Memory B cell (primary cell): ENCODE results near the gene RAPGEF2.
A peak's percentile ranks its signal among the peaks of the same experiment; 100 is the strongest.
"Not testable (repeated sequence)": the region's sequence is repeated elsewhere in the genome, so short reads cannot be mapped to it uniquely, and the experiment has no call there.

Experiments used
- ATAC-seq: fragments of 150-1000 bp; cut with Tn5 transposase; 2 replicates; pipeline ENCODE4 v1.10.0; 2021; ENCODE audit warnings: low read depth, mild to moderate bottlenecking, moderate library complexity
- DNase-seq, 2 donors: peaks; one replicate each; pipeline ENCODE4 v3.0.0; 2022; ENCODE audit warnings: low spot score in 2 of 2
- H3K27ac Mint-ChIP-seq: one replicate; pipeline ENCODE4 v1.8.0; 2022; ENCODE audit warnings: mild to moderate bottlenecking, moderate library complexity, mixed read lengths
- H3K27me3 Mint-ChIP-seq: one replicate; pipeline ENCODE4 v1.8.0; 2022; ENCODE audit warnings: mixed read lengths
- H3K36me3 Mint-ChIP-seq: one replicate; pipeline ENCODE4 v1.8.0; 2022; ENCODE audit warnings: mild to moderate bottlenecking, mixed read lengths
- H3K4me1 Mint-ChIP-seq: one replicate; pipeline ENCODE4 v1.8.0; 2022; ENCODE audit warnings: mixed read lengths
- H3K4me3 Mint-ChIP-seq: one replicate; pipeline ENCODE4 v1.8.0; 2022; ENCODE audit warnings: mild to moderate bottlenecking, moderate library complexity, mixed read lengths
- H3K9me3 Mint-ChIP-seq: one replicate; pipeline ENCODE4 v1.8.0; 2022; ENCODE audit warnings: mixed read lengths

RAPGEF2 gene

GRCh38 chr4:159173886-159174285 is 71.0 kb downstream of the RAPGEF2 start:
- no peaks in the 10 kb centered on the region for H3K36me3 Mint-ChIP-seq
- H3K4me1 Mint-ChIP-seq: peaks cover 41% of the 10 kb centered on the region
- H3K9me3 Mint-ChIP-seq: no peaks in the 10 kb centered on the region
- DNase-seq (no peak), ATAC-seq (no peak)
- H3K4me3 Mint-ChIP-seq: no peak overlapping the region
- no peak overlapping the region for H3K27ac Mint-ChIP-seq
- peaks cover 10% of the 10 kb centered on the region for H3K27me3 Mint-ChIP-seq

- no peaks in the 10 kb centered on the region for H3K36me3 Mint-ChIP-seq
- H3K4me3 Mint-ChIP-seq: no peak overlapping the region
- no peaks in the 10 kb centered on the region for H3K9me3 Mint-ChIP-seq
- no peak overlapping the region for H3K27ac Mint-ChIP-seq
- H3K4me1 Mint-ChIP-seq: peaks cover 43% of the 10 kb centered on the region
- no peak for ATAC-seq
- H3K27me3 Mint-ChIP-seq: peaks cover 10% of the 10 kb centered on the region
- no peak for DNase-seq
Observed at GRCh38 chr4:159174645-159175084, 71.8 kb downstream of the RAPGEF2 start.

- H3K9me3 Mint-ChIP-seq: no peaks in the 10 kb centered on the region
- peak; percentile 84 for ATAC-seq
- no peak overlapping the region for H3K4me3 Mint-ChIP-seq
- H3K36me3 Mint-ChIP-seq: no peaks in the 10 kb centered on the region
- H3K27ac Mint-ChIP-seq: no peak overlapping the region
- peak; percentile 42 to 72 for DNase-seq
- H3K27me3 Mint-ChIP-seq: peaks cover 10% of the 10 kb centered on the region
- H3K4me1 Mint-ChIP-seq: peaks cover 43% of the 10 kb centered on the region
Observed at GRCh38 chr4:159175085-159175988, 72.5 kb downstream of the RAPGEF2 start.

DNA sequence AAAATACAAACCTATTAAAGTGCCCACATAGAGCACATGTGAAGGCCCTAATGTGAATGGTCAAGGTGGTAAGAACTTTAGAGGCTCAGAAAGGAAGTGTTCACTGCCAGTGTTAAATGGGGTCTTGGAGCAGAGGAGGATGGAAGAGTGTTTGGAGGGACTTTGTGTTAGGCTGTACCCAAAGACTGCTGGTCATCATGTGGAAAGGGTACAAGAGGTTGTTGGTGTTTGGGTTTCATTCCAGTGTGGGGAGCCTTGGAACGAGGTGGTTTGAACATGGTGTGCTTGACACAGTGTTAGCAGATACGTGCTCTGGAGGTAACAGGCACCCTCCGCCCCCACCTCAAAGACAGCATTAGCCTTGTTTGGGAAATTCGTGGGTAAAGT is 73.1 kb downstream of the RAPGEF2 start:
- H3K27ac Mint-ChIP-seq: no peak overlapping the region
- no peak for ATAC-seq
- no peak for DNase-seq
- H3K4me1 Mint-ChIP-seq: peaks cover 40% of the 10 kb centered on the region
- no peak overlapping the region for H3K4me3 Mint-ChIP-seq
- no peaks in the 10 kb centered on the region for H3K9me3 Mint-ChIP-seq
- no peaks in the 10 kb centered on the region for H3K36me3 Mint-ChIP-seq
- H3K27me3 Mint-ChIP-seq: peaks cover 10% of the 10 kb centered on the region

- peak in 1 of 2 donors; percentile 9 for DNase-seq
Observed at GRCh38 chr4:159177265-159178150, 74.6 kb downstream of the RAPGEF2 start.

DNA sequence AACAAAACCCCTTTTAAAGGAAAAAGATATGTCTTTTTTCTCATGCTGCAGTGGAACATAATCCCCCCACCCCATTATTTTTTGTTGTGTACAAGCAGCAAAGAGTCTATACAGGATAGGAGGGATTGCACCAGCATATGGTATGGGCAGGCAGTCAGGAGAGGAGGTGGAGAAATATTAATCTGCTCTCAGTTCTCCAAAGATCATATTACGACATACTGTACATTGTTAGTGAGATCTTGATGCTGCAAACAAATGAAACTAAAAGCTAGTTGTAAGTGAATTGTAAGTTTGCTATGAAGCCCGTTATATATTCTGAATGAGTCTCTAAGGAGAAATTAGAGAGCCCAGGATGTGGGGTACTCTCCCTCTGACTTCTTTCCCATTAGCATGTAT is 75.3 kb downstream of the RAPGEF2 start:
- peaks cover 32% of the 10 kb centered on the region for H3K4me1 Mint-ChIP-seq
- H3K27ac Mint-ChIP-seq: no peak overlapping the region
- H3K27me3 Mint-ChIP-seq: peaks cover 7% of the 10 kb centered on the region
- no peaks in the 10 kb centered on the region for H3K36me3 Mint-ChIP-seq
- ATAC-seq (peak; percentile 20), DNase-seq (no peak)
- H3K9me3 Mint-ChIP-seq: no peaks in the 10 kb centered on the region
- H3K4me3 Mint-ChIP-seq: peak overlapping the region; percentile 73

More at GRCh38 chr4:159177265-159178150, 74.6 kb downstream of the RAPGEF2 start:
- Mint-ChIP-seq H3K27ac (no peak overlapping the region), H3K27me3 (peaks cover 7% of the 10 kb centered on the region), H3K4me1 (peaks cover 35% of the 10 kb centered on the region), H3K4me3 (no peak overlapping the region), H3K36me3 (no peaks in the 10 kb centered on the region), H3K9me3 (no peaks in the 10 kb centered on the region)
- peak; percentile 61 for ATAC-seq

DNA sequence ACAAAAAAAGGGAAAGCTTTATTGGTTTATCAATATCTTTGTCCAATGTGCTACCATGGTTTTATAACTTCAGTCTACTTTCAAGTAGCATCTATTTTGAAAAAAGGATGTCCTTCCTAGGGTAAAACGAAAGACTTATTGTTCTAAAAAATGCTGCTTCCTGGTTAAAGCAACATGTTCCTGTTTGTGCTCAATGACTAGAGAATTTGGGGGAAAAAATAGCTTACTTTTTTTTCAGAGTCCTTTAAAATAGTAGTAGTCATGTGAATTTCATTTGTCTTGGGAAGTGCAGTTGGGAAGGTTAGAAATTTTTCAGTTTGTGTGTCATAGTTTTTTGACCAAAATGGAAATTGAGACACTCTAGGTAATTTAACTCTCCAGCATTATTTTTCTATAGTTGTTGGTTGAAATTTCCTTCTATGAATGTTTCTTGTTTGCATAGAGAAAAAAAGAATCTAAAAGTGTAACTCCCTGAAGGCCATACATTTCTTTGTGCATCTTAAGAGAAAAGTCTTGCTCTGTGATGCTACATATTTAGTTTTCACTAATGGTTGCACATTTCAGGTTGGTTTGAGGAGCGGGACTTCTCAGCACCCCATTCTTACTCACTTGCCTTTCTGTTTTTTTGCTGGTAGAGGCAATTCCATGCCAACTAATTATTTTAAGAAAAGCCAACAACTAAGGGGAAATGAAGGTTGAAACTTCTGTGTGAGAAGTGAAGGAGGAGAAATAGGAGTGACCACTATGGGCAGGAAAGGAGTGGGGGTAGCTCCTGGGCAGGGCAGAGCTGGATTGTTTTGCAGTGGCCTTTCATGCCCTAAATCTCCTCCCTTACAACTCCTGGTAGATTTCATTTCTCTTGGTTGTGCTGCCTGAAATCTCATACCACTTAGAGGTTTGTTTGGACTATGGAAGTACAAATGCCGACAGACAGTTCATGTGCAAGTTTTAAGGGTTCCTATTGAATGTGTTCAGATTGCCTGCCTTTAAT is 76.4 kb downstream of the RAPGEF2 start:
- no peak for DNase-seq
- Mint-ChIP-seq H3K4me3 (peak overlapping the region; percentile 73), H3K27ac (no peak overlapping the region), H3K4me1 (peaks cover 28% of the 10 kb centered on the region), H3K36me3 (no peaks in the 10 kb centered on the region), H3K27me3 (peaks cover 7% of the 10 kb centered on the region), H3K9me3 (no peaks in the 10 kb centered on the region)
- ATAC-seq: no peak

- not testable (repeated sequence) for DNase-seq, H3K4me3 Mint-ChIP-seq, H3K27me3 Mint-ChIP-seq, H3K36me3 Mint-ChIP-seq, H3K9me3 Mint-ChIP-seq, H3K27ac Mint-ChIP-seq, ATAC-seq
- H3K4me1 Mint-ChIP-seq: peaks cover 21% of the 10 kb centered on the region
Observed at GRCh38 chr4:159183885-159184605, 81.2 kb downstream of the RAPGEF2 start.

DNA sequence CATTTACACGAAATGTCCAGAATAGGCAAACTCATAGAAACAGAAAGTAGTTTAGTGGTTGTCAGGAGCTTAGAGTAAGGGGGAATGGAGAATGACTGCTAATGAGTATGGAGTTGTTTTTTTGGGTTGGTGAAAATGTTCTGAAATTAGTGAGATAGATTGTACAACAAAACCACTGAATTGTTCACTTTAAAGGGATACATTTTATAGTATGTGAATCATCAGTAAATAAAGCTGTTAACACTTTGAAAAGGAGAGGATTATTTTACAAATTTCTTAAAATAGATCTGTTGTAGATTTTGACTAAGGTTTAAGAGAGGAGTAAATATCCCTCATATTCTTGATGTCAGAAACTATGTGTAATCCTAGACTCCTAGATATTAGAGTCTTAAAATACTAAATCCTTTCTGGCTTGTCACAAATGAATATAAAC is 82.7 kb downstream of the RAPGEF2 start:
- Mint-ChIP-seq H3K36me3 (no peaks in the 10 kb centered on the region), H3K9me3 (no peaks in the 10 kb centered on the region), H3K27ac (no peak overlapping the region)

DNA sequence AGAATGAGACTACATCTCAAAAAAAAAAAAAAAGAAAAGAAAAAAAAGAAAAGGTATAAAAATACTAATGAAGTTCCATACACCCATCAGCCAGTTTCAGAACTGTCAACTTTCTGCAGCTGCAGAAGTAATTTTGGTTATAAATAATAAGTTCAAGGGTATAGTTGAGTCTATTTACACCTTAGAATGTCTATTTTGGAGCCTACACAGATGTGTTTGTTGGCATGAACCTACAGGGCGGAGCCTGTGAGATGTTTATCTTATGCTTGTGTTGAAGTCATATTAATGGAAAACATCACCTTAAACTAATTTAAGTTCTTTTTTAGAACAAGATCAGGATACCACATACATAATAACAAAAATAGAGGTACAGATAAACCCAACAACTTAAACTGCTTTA is 85.8 kb downstream of the RAPGEF2 start:
- Mint-ChIP-seq H3K36me3 (no peaks in the 10 kb centered on the region), H3K4me3 (no peak overlapping the region), H3K4me1 (peaks cover 10% of the 10 kb centered on the region), H3K27ac (no peak overlapping the region), H3K27me3 (peaks cover 2% of the 10 kb centered on the region), H3K9me3 (no peaks in the 10 kb centered on the region)
- DNase-seq: no peak
- ATAC-seq: no peak

More for the DNA sequence above, 82.7 kb downstream of the RAPGEF2 start:
- DNase-seq: no peak
- Mint-ChIP-seq H3K4me3 (no peak overlapping the region), H3K4me1 (peaks cover 10% of the 10 kb centered on the region), H3K27me3 (peaks cover 2% of the 10 kb centered on the region)
- no peak for ATAC-seq

- H3K9me3 Mint-ChIP-seq: no peaks in the 10 kb centered on the region
- no peaks in the 10 kb centered on the region for H3K27me3 Mint-ChIP-seq
- H3K36me3 Mint-ChIP-seq: peaks cover 8% of the 10 kb centered on the region
- H3K4me1 Mint-ChIP-seq: peaks cover 2% of the 10 kb centered on the region
- DNase-seq (no peak), ATAC-seq (no peak)
- H3K27ac Mint-ChIP-seq: no peak overlapping the region
- H3K4me3 Mint-ChIP-seq: no peak overlapping the region
Observed at GRCh38 chr4:159190651-159191050, 87.8 kb downstream of the RAPGEF2 start.

DNA sequence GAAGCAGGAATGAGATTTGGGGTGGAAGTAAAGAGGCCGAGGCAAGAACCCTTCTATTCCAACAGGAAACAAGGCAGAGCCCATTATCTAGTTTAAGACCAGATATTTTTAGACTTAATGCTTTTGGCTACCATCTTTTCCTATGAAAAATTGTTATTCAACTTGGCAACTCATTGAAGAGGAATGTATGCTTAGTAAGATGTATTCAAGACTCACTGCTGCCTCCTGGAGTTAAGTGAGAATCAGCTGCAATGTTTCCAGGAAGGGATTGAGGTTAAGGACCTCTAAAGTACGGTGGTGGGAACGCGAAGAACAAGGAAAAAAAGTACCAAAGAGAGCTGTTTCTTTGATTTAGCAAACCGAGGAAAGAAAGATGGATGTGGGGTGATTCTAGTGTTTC is 89.1 kb downstream of the RAPGEF2 start:
- ATAC-seq (no peak), DNase-seq (no peak)
- Mint-ChIP-seq H3K9me3 (no peaks in the 10 kb centered on the region), H3K27ac (no peak overlapping the region), H3K4me3 (no peak overlapping the region), H3K27me3 (no peaks in the 10 kb centered on the region), H3K4me1 (peaks cover 2% of the 10 kb centered on the region), H3K36me3 (peaks cover 8% of the 10 kb centered on the region)
